GM18502 (cell line): ENCODE results near the gene PRH2.

Experiments
- ATAC-seq: cut with Tn5 transposase; IDR thresholded peaks from one replicate; pipeline ENCODE4 v1.9.1; 2021; ENCODE audit warnings: mild to moderate bottlenecking; ENCODE audit not compliant: unreplicated experiment, poor library complexity

The PRH2 gene

DNA sequence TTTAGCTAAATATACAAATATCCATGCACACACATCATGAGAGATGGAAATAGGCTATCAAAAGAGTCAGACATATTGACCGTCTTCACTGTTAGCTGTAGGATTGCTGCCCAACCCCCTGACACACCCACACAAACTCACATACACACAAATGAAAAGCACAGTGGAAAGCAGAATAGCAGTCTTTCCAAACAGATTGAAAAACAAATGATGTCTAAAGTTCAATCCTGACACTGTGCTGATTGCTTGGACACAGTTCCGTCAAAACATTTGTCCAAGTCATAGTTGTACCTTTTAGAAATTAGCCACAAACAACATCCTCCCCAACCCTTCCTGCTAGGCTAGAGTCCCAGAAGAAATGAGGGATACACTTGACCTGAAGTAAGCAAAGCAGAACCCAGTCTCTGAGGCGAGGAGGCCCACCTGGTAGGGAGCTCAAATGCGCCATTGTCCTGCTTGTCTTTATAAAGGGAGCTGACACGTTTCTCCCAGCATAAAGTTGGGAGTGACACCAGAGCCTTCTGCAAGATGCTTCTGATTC, at the start of gene PRH2:
PRH2 (plus strand) TSS at position 491 of the 541 bp plus-strand sequence; CDS start at position 529, 38 bp downstream.
- ATAC-seq = no peak

- ATAC-seq = no peak
Measured at GRCh38 chr12:10884086-10884725, 44.8 kb upstream of the PRH2 start, which contains the start of gene PRH1. Gene PRH1, minus strand, starts transcription at chr12:10884255. Its CDS starts 38 bp downstream, at chr12:10884217.

DNA sequence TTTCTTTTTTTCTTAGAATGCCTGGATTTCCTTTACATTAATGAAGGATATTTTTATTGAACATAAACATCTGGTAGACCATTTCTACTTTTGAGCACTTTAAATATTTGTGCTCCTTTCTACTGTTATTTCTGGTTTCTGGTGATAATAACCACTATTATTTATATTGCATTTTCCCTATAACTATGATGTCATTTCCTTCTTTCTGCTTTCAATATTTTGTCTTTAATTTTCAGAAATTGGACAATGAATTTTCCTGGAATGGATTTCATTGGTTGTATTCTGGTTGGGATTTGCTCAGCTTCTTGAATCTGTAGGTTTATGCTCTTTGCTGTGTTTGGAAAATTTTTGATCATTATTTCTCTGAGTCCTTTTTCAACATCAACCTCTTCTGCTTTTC, 39.8 kb upstream of the PRH2 start:
- ATAC-seq = no peak

- ATAC-seq = no peak
Measured at GRCh38 chr12:10891937-10892336, 37.1 kb upstream of the PRH2 start.

DNA sequence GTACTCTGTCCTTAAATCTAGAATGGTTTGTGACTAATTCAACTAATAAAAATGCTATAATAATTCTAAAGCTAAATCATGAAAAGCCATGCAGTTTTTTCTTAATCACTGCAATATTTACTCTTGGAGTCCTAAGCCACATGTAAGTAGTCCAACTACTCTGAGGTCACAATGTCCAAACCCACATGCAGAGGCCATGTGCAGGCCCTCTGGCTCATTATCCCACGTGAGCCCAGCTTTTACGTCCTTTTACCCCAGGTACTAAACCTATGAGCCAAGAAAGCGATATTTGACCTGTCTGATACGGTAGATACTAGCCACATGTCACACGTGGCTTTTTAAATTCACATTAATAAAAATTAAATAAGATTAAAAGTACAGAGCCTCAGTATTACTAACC, 32.2 kb upstream of the PRH2 start:
- no peak for ATAC-seq

DNA sequence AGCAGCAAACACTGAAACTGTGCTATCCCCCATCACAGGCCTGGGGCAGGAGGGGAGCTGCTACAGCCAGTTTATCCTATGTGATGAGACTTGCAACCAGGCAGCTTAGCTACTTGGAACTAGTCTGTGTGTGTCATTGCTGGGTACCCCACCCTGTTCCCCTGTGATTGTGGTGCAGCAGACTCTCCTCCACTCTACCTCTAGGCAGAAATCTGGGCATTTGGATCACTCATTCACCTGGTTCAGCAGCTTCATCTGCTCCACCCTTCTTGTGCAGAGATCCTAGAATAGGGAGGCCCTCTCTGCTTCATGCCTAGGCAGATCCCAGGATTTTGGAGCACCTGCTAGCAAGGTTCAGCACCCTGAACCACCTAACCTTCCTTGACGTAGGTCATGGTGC, 28.5 kb upstream of the PRH2 start:
- ATAC-seq = no peak

- ATAC-seq = no peak
Measured at GRCh38 chr12:10900972-10901371, 28.1 kb upstream of the PRH2 start.

DNA sequence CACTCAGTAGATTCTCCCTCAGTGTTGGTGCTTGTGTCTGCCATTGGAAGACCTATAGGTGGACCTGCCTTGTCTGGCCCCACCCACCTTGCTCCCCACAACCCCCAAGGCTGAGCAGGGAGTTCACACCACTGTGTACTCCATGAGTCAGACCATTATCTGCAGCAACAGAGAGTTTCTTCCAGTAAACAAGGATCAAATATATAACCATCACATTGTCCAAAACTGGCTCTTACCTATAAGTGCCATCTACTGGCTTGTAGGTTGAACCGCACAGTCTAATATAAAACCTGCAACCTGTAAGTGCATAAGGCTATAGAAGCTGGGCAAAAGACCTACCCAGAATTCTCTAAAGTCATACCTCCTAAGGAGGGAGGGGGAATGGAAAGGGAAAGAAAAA, 27.6 kb upstream of the PRH2 start:
- ATAC-seq = no peak

- no peak for ATAC-seq
Measured at GRCh38 chr12:10904686-10905085, 24.4 kb upstream of the PRH2 start.

GRCh38 chr12:10909462-10909861, 19.6 kb upstream of the PRH2 start, which contains the start of gene TAS2R13:
Gene TAS2R13, minus strand, starts transcription at chr12:10909562. Its CDS starts 264 bp downstream, at chr12:10909298.
- no peak for ATAC-seq

DNA sequence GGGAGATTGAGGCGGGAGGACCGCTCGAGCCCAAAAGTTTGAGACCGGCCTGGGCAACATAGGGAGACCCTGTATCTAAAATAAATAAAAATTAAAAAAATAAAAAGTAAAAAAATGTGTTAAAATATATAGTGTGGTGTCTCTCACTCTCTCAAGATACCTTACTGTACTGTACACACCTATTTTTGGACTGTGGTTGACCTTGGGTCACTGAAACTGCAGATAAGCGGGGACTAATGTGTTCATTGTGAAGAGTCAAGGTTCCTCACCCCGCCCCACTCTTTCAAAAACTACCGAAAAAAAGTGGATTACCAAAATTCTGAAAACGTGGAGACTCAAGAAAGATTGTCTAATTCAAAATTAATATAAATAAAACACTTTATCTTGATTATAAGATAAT, 18.7 kb upstream of the PRH2 start:
- ATAC-seq = no peak

GRCh38 chr12:10919809-10920208, 9.2 kb upstream of the PRH2 start:
- no peak for ATAC-seq

DNA sequence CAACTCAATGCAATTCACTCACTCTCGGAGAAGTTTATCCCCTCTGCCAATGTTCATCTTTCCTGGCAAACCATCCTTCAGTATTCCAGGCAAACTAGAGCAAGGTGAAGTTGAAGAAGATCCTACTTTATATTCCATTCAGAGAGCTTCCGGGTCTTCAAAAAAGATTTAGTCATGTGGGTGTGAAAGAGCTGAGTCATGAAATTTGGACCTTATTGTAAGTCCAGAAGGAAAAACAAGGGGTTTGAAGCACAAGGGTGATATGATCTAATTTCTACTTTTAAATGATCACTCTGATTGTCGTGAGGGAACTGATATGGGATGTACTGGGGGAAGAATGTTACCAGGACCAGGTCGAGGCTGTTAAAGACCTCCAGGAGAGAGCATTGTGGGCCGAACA, 2.8 kb upstream of the PRH2 start:
- ATAC-seq = no peak

GRCh38 chr12:10936506-10936905, 7.5 kb downstream of the PRH2 start:
- ATAC-seq = no peak

DNA sequence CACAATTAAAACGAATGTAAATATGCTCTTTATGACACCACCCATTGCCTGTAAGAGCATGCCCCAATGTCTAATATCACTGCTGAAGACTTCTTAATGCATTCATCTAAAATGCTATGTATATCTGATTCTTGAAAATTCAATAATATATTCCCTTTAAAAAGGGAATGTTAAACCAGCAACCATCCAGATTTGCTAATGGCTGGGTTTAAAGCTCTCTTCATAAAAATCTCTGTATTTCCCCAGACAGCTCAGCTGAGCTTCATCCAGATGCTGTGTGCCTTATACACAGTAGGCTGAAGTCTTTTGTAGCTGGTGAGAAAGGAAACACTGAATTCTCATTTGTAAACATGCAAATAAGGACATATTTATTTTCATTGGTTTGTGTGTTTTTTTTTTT, 10.1 kb downstream of the PRH2 start, which contains the start of gene TAS2R14:
TAS2R14 (minus strand) TSS at position 101 of the 400 bp plus-strand sequence; CDS start at position 45, 56 bp downstream.
- no peak for ATAC-seq

- no peak for ATAC-seq
Measured at GRCh38 chr12:10940389-10940788, 11.4 kb downstream of the PRH2 start.

DNA sequence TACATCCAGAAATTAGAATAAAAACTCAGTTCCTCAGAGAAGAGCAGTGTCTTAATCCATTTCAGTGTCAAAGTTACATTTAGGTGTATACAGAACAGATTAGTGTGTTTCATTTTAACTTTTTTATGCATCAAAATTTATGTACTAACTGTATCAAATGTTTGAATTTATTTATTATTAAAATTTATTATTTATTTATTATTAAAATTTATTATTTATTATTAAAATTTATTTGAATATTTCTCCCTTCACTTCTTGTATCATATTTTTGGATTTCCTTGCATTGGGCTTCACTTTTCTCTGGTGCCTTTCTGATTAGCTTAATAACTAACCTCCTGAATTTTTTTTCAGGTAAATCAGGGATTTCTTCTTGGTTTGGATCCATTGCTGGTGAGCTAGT, 12.3 kb downstream of the PRH2 start:
- no peak for ATAC-seq

DNA sequence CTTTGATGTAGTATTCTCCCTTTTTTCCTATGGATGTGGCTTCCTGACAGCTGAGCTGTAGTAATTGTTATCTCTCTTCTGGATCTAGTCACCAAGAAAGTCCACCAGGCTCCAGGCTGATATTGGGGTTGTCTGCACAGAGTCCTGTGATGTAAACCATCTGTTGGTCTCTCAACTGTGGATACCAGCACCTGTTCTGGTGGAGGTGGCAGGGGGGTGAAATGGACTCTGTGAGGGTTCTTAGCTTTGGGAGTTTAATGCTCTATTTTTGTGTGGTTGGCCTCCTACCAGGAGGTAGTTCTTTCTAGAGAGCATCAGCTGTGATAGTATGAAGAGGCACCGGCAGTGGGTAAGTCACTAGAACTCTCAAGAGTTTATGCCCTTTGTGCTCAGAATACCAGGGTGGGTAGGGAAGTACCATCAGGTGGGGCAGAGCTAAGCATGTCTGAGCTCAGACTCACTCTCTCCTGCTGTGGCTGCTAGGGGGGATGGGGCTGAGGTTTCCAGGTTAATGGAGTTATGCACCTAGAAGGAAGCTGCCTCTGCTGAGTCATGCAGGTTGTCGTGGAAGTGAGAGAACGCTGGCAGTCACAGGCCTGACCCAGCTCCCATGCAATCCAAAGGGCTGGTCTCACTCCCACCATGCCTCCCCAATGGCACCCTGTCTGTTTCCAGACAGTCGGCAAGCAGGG, 13.0 kb downstream of the PRH2 start:
- no peak for ATAC-seq

DNA sequence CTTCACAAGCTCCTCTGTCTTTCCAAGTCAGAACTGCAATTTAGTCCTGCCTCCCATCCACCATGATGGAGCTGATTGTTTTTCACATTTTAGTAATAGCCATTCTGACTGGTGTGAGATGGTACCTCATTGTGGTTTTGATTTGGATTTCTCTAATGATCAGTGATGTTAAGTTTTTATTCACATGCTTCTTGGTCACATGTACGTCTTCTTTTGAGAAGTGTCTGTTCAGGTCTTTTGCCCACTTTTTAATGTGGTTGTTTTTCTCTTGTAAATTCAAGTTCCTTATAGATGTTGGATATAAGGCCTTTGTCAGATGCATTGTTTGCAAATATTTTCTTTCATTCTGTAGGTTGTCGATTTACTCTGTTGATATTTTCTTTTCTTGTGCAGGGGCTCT, 14.1 kb downstream of the PRH2 start:
- ATAC-seq = no peak

GRCh38 chr12:10952645-10953044, 23.6 kb downstream of the PRH2 start:
- no peak for ATAC-seq

- ATAC-seq = no peak
Measured at GRCh38 chr12:10956085-10956484, 27.0 kb downstream of the PRH2 start.
